SK-N-SH treated with all-trans-retinoic acid at 6 μM for 48 hours (cell line): ENCODE measurements around the gene GP2.

Experiments used
- ATAC-seq: fragments of 200-7000 bp; cut with Tn5 transposase; 3 replicates; pipeline ENCODE4 v1.9.1; 2020; ENCODE audit warnings: mild to moderate bottlenecking, moderate library complexity
- ARNTL ChIP-seq: fragments of 450-650 bp; formaldehyde crosslinking; IDR thresholded peaks from 2 replicates; pipeline ENCODE4 v1.5.0; 2020; ENCODE audit warnings: low read depth, mild to moderate bottlenecking, moderate library complexity, borderline replicate concordance
- BACH2 ChIP-seq: fragments of 250-450 bp; sonication (Bioruptor Pico); IDR thresholded peaks from 2 replicates; pipeline ENCODE4 v1.9.0; 2021; ENCODE audit warnings: mild to moderate bottlenecking, borderline replicate concordance
- CSDC2 ChIP-seq: fragments of 250-450 bp; sonication (Bioruptor Pico); IDR thresholded peaks from 2 replicates; pipeline ENCODE4 v1.5.0; 2020; ENCODE audit warnings: mild to moderate bottlenecking, moderate library complexity
- CSRNP3 ChIP-seq: fragments of 250-450 bp; sonication (Bioruptor Pico); IDR thresholded peaks from 2 replicates; pipeline ENCODE4 v1.5.1; 2021; ENCODE audit warnings: mild to moderate bottlenecking, moderate library complexity
- ESRRG ChIP-seq: fragments of 250-450 bp; sonication (Bioruptor Pico); IDR thresholded peaks from 2 replicates; pipeline ENCODE4 v1.6.1; 2021; ENCODE audit warnings: mild to moderate bottlenecking
- GLIS3 ChIP-seq: fragments of 250-450 bp; sonication (Bioruptor Pico); IDR thresholded peaks from 2 replicates; pipeline ENCODE4 v1.5.0; 2020; ENCODE audit warnings: mild to moderate bottlenecking, moderate library complexity
- ISL1 ChIP-seq: fragments of 250-450 bp; sonication (Bioruptor Pico); IDR thresholded peaks from 2 replicates; pipeline ENCODE4 v2.1.2; 2022; ENCODE audit warnings: mild to moderate bottlenecking, moderate library complexity
- OSR1 ChIP-seq: fragments of 250-450 bp; sonication (Bioruptor Pico); IDR thresholded peaks from 2 replicates; pipeline ENCODE4 v1.8.0; 2022; ENCODE audit warnings: moderate library complexity, mild to moderate bottlenecking, inconsistent platforms
- POU6F1 ChIP-seq: fragments of 250-450 bp; sonication (Bioruptor Pico); IDR thresholded peaks from 2 replicates; pipeline ENCODE4 v1.8.0; 2021; ENCODE audit warnings: low read depth, mild to moderate bottlenecking, moderate library complexity, borderline replicate concordance
- PPARA ChIP-seq: fragments of 250-450 bp; sonication (Bioruptor Pico); IDR thresholded peaks from 2 replicates; pipeline ENCODE4 v1.5.0; 2020; ENCODE audit warnings: mild to moderate bottlenecking, borderline replicate concordance
- RARB ChIP-seq: fragments of 250-450 bp; sonication (Bioruptor Pico); IDR thresholded peaks from 2 replicates; pipeline ENCODE4 v1.8.0; 2021; ENCODE audit warnings: mild to moderate bottlenecking, moderate library complexity
- SNAI2 ChIP-seq: fragments of 250-450 bp; sonication (Bioruptor Pico); IDR thresholded peaks from 2 replicates; pipeline ENCODE4 v1.5.0; 2020; ENCODE audit warnings: mild to moderate bottlenecking, moderate library complexity
- TCF4 ChIP-seq: fragments of 250-450 bp; sonication (Bioruptor Pico); IDR thresholded peaks from 2 replicates; pipeline ENCODE4 v1.8.0; 2021; ENCODE audit warnings: mild to moderate bottlenecking, moderate library complexity, borderline replicate concordance
- TOX ChIP-seq: fragments of 250-450 bp; sonication (Bioruptor Pico); IDR thresholded peaks from 2 replicates; pipeline ENCODE4 v1.8.0; 2021; ENCODE audit warnings: mild to moderate bottlenecking, moderate library complexity, borderline replicate concordance
- ZC3H10 ChIP-seq: fragments of 250-450 bp; sonication (Bioruptor Pico); IDR thresholded peaks from 2 replicates; pipeline ENCODE4 v1.5.1; 2021; ENCODE audit warnings: mild to moderate bottlenecking, moderate library complexity
- ZFP3 ChIP-seq: fragments of 250-450 bp; sonication (Bioruptor Pico); IDR thresholded peaks from 2 replicates; pipeline ENCODE4 v1.5.0; 2020; ENCODE audit warnings: mild to moderate bottlenecking, moderate library complexity
- ZFP30 ChIP-seq: fragments of 450-650 bp; formaldehyde crosslinking; IDR thresholded peaks from 2 replicates; pipeline ENCODE4 v1.5.0; 2022; ENCODE audit warnings: mild to moderate bottlenecking, moderate library complexity
- ZNF565 ChIP-seq: fragments of 450-650 bp; formaldehyde crosslinking; conservative IDR thresholded peaks from 2 replicates; pipeline ENCODE4 v1.5.0; 2020; ENCODE audit warnings: low read depth, mild to moderate bottlenecking, moderate library complexity
- ZNF8 ChIP-seq: fragments of 450-650 bp; formaldehyde crosslinking; IDR thresholded peaks from 2 replicates; pipeline ENCODE4 v1.5.0; 2020; ENCODE audit warnings: mild to moderate bottlenecking, moderate library complexity
- TF ChIP-seq, protein P1 (sequence below): fragments of 250-450 bp; sonication (Bioruptor Pico); IDR thresholded peaks from 2 replicates; pipeline ENCODE4 v1.8.0; 2020; ENCODE audit warnings: mild to moderate bottlenecking, moderate library complexity, borderline replicate concordance
- TF ChIP-seq, protein P2 (sequence below): fragments of 250-450 bp; sonication (Bioruptor Pico); IDR thresholded peaks from 2 replicates; pipeline ENCODE4 v1.5.1; 2020; ENCODE audit warnings: low read depth, mild to moderate bottlenecking, moderate library complexity

Gene GP2

DNA sequence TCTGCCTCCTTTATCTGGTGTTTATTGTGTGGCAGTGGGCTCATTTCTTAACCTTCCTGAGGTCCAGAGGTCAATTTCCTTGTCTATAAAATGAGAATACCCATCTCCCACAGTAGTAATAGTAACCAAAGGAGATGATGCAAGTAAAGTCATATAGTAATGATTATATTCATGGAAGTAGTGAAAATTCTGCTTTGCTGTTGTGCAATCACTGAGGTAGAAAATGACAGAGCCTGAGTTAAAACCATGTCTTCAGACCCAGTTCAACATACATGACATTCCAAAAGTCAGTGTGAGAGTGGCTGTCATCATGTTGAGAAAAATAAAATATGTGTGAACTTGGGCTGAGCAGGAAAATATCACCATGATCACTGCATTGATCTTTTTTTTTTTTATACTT is 26.1 kb upstream of the GP2 start:
- TF ChIP-seq SNAI2 (CRISPR knock-in tag) = no peak
- no peak for TF ChIP-seq RARB (CRISPR knock-in tag)
- no peak for TF ChIP-seq OSR1
- TF ChIP-seq ARNTL (CRISPR knock-in tag) = no peak
- TF ChIP-seq ZNF565 = no peak
- TF ChIP-seq TOX (CRISPR knock-in tag) = no peak
- no peak for TF ChIP-seq PPARA (CRISPR knock-in tag)
- no peak for TF ChIP-seq ZNF8 (CRISPR knock-in tag)
- TF ChIP-seq ZC3H10 = no peak
- TF ChIP-seq, protein P1, sequence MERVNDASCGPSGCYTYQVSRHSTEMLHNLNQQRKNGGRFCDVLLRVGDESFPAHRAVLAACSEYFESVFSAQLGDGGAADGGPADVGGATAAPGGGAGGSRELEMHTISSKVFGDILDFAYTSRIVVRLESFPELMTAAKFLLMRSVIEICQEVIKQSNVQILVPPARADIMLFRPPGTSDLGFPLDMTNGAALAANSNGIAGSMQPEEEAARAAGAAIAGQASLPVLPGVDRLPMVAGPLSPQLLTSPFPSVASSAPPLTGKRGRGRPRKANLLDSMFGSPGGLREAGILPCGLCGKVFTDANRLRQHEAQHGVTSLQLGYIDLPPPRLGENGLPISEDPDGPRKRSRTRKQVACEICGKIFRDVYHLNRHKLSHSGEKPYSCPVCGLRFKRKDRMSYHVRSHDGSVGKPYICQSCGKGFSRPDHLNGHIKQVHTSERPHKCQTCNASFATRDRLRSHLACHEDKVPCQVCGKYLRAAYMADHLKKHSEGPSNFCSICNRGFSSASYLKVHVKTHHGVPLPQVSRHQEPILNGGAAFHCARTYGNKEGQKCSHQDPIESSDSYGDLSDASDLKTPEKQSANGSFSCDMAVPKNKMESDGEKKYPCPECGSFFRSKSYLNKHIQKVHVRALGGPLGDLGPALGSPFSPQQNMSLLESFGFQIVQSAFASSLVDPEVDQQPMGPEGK (CRISPR knock-in tag) = no peak
- TF ChIP-seq ZFP30 = no peak
- TF ChIP-seq BACH2 (CRISPR knock-in tag) = no peak
- no peak for ATAC-seq

DNA sequence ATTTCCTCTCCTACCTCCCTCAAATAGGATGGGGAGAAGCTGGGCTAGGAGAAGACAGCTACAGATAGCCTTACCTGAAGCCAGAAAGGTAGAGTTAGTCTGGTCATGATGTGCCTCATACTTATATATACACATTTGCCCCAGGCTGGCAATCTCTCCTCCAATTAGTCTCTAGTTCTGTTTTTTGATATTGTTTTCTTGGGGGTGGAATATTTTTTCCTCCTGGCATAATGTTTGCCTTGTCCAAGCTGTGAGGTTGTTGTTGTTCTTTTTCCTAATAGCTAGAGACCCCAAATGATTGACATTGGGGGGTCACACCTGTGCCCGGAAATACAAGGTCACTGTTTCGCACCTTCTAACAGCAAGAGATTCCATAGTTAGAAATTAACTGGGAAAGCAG is 25.3 kb upstream of the GP2 start, which contains the start of gene UMOD:
Gene UMOD (minus strand): TSS at position 101 of the 400 bp plus-strand sequence. CDS start 1,978 bp downstream, outside the sequence.
- ATAC-seq = no peak

GRCh38 chr16:20349615-20350014 is 22.3 kb upstream of the GP2 start:
- ATAC-seq = no peak
- TF ChIP-seq, protein P2, sequence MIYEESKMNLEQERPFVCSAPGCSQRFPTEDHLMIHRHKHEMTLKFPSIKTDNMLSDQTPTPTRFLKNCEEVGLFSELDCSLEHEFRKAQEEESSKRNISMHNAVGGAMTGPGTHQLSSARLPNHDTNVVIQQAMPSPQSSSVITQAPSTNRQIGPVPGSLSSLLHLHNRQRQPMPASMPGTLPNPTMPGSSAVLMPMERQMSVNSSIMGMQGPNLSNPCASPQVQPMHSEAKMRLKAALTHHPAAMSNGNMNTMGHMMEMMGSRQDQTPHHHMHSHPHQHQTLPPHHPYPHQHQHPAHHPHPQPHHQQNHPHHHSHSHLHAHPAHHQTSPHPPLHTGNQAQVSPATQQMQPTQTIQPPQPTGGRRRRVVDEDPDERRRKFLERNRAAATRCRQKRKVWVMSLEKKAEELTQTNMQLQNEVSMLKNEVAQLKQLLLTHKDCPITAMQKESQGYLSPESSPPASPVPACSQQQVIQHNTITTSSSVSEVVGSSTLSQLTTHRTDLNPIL (CRISPR knock-in tag) = no peak

More for the DNA sequence above, 25.3 kb upstream of the GP2 start, which contains the start of gene UMOD:
- no peak for TF ChIP-seq POU6F1
- no peak for TF ChIP-seq GLIS3 (CRISPR knock-in tag)
- TF ChIP-seq CSRNP3 (CRISPR knock-in tag) = no peak
- no peak for TF ChIP-seq TOX (CRISPR knock-in tag)
- TF ChIP-seq TCF4 (CRISPR knock-in tag) = no peak
- TF ChIP-seq ZC3H10 = no peak
- TF ChIP-seq, protein P1 (CRISPR knock-in tag) = no peak
- no peak for TF ChIP-seq ZFP3 (CRISPR knock-in tag)
- TF ChIP-seq SNAI2 (CRISPR knock-in tag) = no peak
- no peak for TF ChIP-seq ISL1 (CRISPR knock-in tag)
- TF ChIP-seq ESRRG (CRISPR knock-in tag) = no peak
- no peak for TF ChIP-seq CSDC2 (CRISPR knock-in tag)
- no peak for TF ChIP-seq OSR1
- no peak for TF ChIP-seq BACH2 (CRISPR knock-in tag)
- no peak for TF ChIP-seq ARNTL (CRISPR knock-in tag)
- TF ChIP-seq RARB (CRISPR knock-in tag) = no peak
- TF ChIP-seq ZFP30 = no peak
